Measurements from ENCODE around the gene TXNRD2.

The TXNRD2 gene

GRCh38 chr22:19902245-19902715, 39.3 kb downstream of the TXNRD2 start:
- DNase-seq = no peak

- DNase-seq = no peak
Measured at GRCh38 chr22:19901577-19902244, 39.9 kb downstream of the TXNRD2 start.

GRCh38 chr22:19900707-19901436, 40.7 kb downstream of the TXNRD2 start:
- no peak for DNase-seq

GRCh38 chr22:19898831-19899567, 42.6 kb downstream of the TXNRD2 start:
- no peak for DNase-seq

DNA sequence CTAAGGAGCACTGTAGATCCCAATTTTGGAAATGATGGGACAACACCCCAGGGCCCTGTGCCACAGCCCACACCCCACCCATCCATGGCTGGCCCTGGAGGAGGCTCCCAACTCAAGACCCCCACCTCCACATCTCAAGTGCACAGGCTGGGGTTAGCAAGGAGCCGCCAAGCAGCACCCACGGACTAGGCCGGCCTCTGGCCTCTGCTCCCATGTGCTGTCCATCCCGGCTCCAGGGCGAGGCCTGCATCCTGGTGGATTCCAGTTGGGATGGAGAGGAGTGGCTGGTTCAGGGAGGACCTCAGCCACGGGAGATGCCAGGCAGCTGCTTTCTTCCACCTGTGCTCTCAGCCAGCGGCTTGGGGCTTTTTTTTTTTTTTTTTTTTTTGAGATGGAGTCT, 43.5 kb downstream of the TXNRD2 start:
- DNase-seq = no peak

DNA sequence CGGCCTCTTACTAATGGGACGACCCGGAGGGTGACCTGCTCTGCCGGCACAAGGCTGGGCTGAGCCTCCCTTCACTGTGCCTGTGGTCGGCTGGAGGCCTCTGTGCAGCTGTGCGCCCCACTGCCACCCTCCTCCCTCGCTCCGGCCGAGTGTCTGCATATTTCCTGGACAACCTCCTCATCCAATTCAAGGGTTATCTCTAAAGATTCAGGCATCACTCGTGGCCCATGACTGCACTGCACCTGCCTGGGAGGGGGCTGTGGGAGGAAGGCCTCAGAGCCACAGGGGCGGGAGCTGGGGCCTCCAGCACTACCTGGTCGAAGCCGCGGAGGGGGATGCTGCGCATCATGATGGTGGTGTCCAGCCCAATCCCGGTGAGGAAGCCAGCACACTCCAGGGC, 43.9 kb downstream of the TXNRD2 start:
- DNase-seq = no peak

GRCh38 chr22:19896665-19897355, 44.8 kb downstream of the TXNRD2 start:
- DNase-seq = no peak

GRCh38 chr22:19895160-19895849, 46.3 kb downstream of the TXNRD2 start:
- DNase-seq = no peak

DNA sequence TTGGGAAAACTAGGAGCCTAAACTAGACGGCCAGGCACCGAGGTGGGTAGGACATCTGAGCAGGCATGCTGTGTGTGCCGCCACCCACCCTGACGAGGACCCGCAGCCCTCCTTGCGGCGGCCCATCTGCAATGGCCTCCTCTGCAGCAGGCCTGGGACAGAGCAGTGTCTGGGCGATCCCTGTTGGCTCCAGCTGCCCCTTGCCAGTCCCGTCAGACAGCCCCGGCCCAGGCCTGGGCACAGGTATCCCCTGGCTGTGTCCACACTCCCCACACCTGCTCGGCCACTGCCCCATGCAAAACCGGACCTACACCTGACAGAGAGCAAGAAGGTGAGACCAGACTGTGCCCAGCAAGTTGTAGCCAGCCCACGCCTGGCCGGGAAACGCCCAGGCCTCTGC, 48.3 kb downstream of the TXNRD2 start:
- DNase-seq = no peak

DNA sequence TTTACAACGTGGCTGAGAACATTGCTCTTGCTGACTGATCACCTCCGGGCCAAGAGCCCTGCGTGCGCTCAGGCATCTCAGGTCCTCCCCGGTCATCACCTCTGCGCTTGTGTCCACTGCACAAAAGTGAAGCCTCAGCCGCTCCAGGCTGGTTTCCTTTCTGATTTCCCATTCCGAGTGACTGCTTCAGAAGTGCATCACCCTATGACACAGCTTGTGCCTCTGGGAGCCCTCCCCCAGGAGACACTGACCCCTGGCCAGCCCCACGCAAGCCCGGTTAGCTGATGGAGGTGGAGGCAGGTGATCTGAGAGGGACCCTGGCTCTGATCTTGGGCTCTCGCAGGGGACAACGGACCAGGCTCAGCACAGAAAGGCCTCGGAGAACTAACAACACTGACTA, 48.7 kb downstream of the TXNRD2 start:
- no peak for DNase-seq

- peak; percentile 41 for DNase-seq
Measured at GRCh38 chr22:19892257-19892879, 49.2 kb downstream of the TXNRD2 start.

DNA sequence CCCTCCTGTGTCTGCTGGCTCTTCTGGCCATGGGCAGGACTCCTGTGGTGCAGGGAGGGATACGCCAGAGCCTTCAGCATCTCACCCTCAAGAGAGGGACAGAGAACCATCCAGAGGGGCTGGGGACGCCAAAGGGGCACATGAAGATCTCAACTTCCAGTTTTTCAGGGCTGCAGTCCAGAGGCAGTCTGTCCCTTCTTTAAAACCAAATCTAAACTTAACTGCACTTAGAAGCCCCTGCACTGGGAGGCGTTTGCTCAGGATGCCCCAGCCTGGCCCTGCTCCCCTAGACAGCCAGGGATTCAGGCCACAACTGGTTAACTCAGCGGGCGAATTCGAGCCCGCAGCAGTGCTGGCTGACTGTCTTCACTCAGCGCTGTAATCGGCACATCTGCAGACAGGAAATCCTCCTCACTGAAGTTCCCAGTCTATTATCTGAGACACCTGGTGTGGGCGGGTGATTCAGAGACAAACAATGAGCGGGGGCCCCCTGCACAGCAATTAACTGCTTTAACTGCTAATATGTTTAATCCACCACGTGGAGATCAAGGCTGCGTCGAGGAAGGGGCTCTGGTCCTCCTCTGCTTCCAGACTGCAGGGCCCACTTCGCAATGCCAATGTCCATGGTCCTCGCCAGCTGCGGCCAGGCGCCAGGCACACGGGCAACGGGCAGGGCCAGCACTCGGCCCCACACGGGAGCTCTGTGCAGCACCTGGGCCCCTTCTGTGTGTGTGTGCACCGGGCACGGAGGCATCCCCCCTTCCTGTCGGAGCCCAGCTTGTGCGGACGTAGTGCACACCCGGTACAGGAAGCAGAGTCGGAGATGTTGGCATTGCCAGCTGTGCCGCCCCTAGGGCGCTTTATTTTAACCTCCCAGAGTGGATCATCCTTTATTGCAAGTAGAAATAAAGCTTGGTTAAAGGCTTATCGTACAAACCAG, 50.0 kb downstream of the TXNRD2 start:
- peak; percentile 84 for DNase-seq

DNA sequence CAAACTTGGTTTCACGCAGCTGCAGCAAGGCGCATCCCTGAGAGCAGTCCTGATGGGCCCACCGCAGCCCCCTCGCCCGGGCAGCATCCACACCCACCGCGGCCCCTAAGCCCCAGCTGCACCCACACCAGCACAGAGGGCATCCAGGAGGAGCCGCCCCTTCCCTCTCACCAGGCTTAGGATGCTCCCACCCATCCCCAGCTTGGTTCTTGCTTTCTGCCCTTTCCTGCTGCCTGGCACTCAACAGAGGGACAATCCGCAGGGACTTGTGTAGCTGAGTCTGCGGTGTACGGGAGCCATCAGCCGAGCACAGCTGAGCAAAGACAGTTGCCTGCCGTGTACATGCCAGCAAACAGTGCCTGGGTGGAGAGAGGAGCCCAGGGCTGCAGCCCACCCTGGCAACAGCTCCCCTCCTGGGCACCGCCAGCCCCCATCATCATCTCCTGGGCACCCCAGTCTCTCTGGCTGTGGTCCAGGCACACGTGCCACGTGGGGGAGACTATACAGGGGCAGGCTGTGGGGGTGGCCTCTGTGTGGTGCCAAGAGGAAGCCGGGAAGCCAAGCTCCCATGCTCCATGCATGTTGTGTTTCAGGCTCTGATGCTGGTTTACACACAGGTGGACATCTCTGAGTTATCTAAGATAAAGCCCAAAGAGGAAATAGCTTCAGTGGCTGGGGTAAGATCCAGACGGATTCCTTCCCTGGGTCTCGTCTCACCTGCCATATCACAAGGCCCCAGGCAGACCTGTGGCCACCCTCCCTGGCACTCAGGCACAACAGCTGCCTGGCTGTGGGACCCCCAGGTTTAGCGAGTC, 50.9 kb downstream of the TXNRD2 start:
- DNase-seq = no peak

GRCh38 chr22:19889951-19890350, 51.7 kb downstream of the TXNRD2 start:
- no peak for DNase-seq

DNA sequence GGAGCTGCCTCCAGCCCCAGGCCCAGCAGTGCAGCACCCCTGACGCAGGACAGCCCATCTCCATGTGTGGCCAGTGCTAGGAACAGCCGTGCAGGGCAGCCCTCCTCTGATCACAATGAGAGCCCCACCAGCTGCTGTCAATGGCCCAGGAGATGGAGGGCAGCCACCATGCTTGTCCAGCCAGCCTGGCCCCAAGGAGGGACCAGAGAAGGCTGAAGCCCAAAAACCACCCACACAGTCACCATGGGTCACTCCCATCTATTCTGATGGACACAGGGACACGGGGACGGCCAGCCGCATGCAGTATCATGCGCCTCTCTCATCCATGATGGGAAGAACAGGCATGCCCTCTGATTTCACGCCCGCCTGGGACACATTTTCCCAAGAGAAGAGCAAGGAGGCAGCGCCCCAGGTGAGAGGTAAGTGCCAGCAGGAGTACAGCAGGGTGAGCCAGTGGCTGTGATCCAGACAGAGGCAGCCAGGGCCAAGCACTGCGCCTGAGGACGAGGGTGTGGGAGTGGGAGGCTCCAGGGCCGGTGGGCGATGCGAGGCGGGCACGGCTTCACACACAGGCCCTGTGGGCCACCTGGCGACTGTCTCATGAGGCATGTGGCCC, 53.4 kb downstream of the TXNRD2 start:
- no peak for DNase-seq

GRCh38 chr22:19887256-19887985, 54.2 kb downstream of the TXNRD2 start:
- DNase-seq = no peak

DNA sequence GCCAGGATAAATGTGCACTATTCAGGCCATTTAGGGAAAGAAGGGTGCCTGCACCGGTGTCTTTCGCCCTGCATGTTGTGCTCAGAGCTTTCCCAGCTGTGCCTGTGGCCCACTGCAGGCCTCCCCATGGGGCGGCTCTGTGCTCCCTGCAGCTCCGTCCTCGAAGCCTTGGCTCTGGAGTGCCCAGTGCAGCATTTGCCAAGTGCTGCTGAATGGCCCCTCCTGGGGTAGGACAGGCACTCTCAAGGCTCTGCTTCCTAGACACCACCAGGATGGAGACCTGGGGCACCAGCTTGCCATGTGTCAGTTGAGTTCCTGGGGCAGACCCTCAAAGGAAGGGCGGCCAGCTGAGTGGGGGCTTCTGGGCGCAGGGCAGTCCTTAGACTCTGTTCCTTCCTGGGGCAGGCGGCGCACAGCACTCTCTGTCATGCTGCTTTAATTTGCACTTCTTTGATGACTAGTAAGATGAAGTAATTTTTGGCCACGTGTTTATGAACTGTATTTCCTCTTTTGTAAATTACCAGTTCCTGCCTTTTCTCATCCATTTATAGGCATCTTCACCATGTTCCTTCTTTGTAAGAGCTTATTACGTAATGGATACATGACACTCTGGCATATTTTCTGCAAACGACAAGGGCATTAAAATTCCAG, 54.9 kb downstream of the TXNRD2 start:
- peak; percentile 59 for DNase-seq
